GM15510 (cell line): ENCODE measurements around the gene DNAH8.

ENCODE experiments used
- POLR2A ChIP-seq: IDR thresholded peaks from 3 replicates; pipeline ENCODE4 v1.6.1; 2011; ENCODE audit warnings: borderline replicate concordance; ENCODE audit not compliant: insufficient read length; ENCODE audit errors: extremely low read depth

Gene DNAH8

DNA sequence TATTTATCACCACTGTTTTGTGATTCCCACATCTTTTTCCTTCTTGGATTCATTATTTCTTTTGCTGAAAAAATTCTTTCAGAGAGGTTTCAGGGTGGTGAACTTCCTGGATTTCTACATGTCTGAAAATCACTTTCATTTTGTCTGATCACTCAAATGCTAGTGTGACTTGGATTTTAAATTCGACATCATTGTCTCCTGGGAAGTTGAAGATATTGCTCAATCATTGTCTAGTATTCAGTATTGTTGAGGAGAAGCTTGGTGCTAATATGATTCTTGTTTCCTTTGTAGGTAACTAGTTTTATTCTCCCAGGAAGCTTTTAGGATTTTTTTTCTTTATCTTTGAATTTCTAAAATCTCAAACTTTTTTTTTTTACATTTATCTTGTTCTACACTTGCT is 45.0 kb downstream of the DNAH8 start:
- no peak for TF ChIP-seq POLR2A

DNA sequence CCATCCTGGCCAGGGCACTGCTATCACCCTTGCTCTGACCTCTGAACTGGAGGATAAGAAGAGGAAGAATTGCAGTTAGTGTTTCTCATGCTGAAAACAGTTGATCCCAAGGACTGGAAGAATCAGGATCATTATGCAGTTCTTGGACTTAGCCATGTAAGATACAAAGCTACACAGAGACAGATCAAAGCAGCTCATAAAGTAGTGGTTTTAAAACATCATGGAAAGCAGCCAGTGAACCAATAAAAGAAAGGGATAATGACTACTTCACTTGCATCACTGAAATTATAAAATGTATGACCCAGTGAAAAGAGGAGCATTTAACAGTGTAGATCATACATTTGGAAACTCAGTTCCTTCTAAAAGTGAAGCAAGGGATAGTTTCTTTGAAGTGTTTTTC is 47.7 kb downstream of the DNAH8 start:
- TF ChIP-seq POLR2A, result no peak

GRCh38 chr6:38767560-38767959 is 52.4 kb downstream of the DNAH8 start:
- TF ChIP-seq POLR2A, result no peak

DNA sequence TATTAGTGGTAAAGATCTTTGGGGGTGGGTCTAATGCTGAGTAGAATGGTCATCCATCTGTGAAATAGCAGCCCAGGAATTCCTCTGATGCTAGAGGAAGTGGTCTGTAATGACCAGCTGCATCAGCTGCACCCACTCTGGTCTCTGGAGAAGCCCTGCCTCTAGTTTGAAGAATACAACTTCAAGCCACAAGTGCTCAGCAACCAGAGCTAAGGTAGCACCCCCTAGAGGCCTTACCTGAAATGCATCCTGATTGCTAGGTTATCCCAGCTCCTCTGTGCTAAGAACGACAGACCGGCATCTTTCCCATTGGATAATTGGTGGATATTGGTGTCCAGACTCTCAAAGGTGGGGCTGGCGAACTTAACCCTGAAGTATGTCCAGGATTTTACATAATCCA is 58.2 kb downstream of the DNAH8 start:
- no peak for TF ChIP-seq POLR2A

DNA sequence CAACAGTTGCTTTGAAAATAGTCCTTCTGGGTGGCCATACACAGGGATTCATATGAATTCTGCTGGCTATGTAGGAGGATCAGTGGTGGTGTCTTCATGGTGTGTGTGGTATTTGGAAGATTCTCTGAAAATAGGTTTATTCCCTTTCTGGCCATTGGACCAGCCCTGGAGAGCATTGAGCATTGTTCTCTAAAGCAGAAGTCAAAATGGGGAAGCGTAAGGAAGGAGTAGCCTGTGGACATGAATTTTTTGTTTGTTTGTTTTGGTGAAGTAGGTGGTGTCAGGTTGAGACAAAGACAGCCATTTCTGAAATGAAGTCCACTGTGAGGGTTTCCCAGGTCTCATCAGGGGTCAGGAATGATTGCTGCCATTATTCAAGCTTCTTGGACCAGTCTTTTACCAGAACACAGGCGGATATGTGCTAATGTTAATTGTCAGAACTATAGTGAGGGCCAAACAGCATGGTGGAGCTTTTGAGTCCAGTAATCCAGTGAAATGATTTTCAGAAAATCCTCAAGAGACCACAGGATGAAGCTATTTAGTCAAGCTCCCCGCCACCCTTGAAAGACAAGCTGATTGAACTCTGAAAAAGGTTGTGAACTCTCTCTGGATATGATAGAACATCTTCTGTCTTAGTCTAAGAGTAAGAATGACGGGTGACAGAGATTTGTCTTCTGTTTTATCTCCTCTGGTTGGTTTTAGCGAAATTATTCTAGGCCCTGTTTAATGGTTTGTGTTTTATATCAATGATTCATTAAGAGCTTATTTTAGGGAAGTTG is 60.0 kb downstream of the DNAH8 start:
- TF ChIP-seq POLR2A, result no peak

GRCh38 chr6:38775870-38776269 is 60.8 kb downstream of the DNAH8 start:
- TF ChIP-seq POLR2A, result no peak

- no peak for TF ChIP-seq POLR2A
Observed at GRCh38 chr6:38776515-38776914, 61.4 kb downstream of the DNAH8 start.

GRCh38 chr6:38779310-38780062 is 64.4 kb downstream of the DNAH8 start:
- TF ChIP-seq POLR2A, result no peak

GRCh38 chr6:38782616-38783015 is 67.5 kb downstream of the DNAH8 start:
- TF ChIP-seq POLR2A, result no peak

- no peak for TF ChIP-seq POLR2A
Observed at GRCh38 chr6:38783443-38784228, 68.5 kb downstream of the DNAH8 start.

- TF ChIP-seq POLR2A, result no peak
Observed at GRCh38 chr6:38784506-38785235, 69.6 kb downstream of the DNAH8 start.

- TF ChIP-seq POLR2A, result no peak
Observed at GRCh38 chr6:38786486-38786885, 71.4 kb downstream of the DNAH8 start.

DNA sequence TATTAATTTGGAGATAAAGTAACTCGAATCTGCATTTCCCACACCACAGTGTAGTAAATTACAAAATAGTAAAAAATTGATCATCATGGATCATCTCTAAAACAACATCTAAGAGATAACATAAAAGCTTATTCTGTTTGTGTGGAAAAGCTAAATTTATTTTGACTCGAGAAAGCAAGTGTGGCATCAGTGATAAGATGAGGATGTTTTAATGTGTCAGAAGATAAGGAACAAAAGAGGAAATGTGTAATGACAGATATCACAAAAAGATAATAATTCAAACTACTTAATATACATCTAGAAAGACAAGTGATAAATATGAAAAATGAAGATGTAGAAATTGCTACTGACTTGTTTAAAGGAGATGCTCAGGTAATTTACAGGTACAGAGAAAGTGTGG is 74.1 kb downstream of the DNAH8 start:
- TF ChIP-seq POLR2A, result no peak

GRCh38 chr6:38792356-38792755 is 77.2 kb downstream of the DNAH8 start:
- TF ChIP-seq POLR2A, result no peak

GRCh38 chr6:38794682-38795081 is 79.6 kb downstream of the DNAH8 start:
- no peak for TF ChIP-seq POLR2A
